ENCODE results near the gene APOB.

DNA sequence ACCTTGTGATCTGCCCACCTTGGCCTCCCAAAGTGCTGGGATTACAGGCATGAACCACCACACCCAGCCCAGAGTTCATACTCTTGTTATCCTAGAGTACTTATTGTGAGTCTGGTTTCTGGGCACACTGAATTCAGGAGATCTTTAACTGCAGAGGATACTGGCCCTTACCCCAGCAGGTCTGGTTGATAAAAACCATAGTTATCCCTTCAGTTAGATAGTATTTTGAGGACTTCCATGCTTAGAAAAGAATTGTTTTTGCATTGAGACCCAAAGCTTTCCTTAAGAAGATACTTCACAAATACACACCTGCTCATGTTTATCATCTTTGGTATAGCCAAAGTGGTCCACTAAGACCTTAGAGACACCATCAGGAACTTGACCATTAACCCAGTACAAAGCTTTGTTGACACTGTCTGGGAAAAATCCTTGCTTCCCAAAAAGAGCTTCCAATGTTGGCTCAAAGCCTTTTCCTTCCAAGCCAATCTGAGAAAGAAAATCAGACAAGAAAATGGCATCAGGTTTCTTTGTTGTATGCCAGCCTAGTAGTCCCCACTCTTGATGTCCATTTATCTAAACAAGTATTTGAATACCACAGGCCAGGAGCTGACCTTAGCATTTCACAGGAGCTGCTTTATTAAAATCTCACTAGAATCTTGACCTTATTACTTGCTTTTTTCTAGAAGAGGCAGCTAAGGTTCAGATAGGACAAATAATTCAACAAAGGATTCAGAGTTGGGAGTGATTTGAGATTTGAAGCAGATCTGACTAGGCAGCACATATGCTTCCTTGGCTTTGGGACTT is 17.2 kb downstream of the APOB start:
- TF ChIP-seq, protein P1, sequence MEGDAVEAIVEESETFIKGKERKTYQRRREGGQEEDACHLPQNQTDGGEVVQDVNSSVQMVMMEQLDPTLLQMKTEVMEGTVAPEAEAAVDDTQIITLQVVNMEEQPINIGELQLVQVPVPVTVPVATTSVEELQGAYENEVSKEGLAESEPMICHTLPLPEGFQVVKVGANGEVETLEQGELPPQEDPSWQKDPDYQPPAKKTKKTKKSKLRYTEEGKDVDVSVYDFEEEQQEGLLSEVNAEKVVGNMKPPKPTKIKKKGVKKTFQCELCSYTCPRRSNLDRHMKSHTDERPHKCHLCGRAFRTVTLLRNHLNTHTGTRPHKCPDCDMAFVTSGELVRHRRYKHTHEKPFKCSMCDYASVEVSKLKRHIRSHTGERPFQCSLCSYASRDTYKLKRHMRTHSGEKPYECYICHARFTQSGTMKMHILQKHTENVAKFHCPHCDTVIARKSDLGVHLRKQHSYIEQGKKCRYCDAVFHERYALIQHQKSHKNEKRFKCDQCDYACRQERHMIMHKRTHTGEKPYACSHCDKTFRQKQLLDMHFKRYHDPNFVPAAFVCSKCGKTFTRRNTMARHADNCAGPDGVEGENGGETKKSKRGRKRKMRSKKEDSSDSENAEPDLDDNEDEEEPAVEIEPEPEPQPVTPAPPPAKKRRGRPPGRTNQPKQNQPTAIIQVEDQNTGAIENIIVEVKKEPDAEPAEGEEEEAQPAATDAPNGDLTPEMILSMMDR (IDR thresholded peaks at IDR 0.05; ENCODE audit: low read length): no peak
- no peak for TF ChIP-seq EZH2 (IDR thresholded peaks at IDR 0.05; ENCODE audit: borderline replicate concordance, low read length)

Data from OCI-LY1 (cell line).